Heart right ventricle (tissue), 16 donors: ENCODE measurements around the gene RHOC. TPM values are rescaled to one million over a fixed set of nuclear protein-coding genes. Genes with fewer than 3 reads are reported as not detected.

Experiments
- ATAC-seq, 8 donors: fragments of 200-7000 bp; cut with Tn5 transposase; one replicate each; pipeline ENCODE4 v1.9.1; 2020; ENCODE audit warnings: mild to moderate bottlenecking in 8 of 8, moderate library complexity in 8 of 8, moderate number of reproducible peaks in 1 of 8
- DNase-seq, 2 donors: peaks; one replicate each; pipeline ENCODE4 v3.0.0-alpha.2; 2020
- H3K27ac ChIP-seq, 10 donors: fragments of 200-600 bp; sonication (generic) in 2 of 10; one replicate each; pipeline versions ENCODE4 v1.5.0 to v1.8.0; 2020 to 2022; ENCODE audit warnings: mild to moderate bottlenecking in 3 of 10
- H3K27me3 ChIP-seq, 7 donors: fragments of 200-600 bp; one replicate each; pipeline ENCODE4 v1.8.0; 2021 to 2022; ENCODE audit warnings: mild to moderate bottlenecking in 2 of 7
- H3K36me3 ChIP-seq, 9 donors: fragments of 200-600 bp; sonication (generic) in 1 of 9; one replicate each; pipeline versions ENCODE4 v1.5.0 to v1.8.0; 2020 to 2022; ENCODE audit warnings: mild to moderate bottlenecking in 2 of 9
- H3K4me1 ChIP-seq, 9 donors: fragments of 200-600 bp; sonication (generic) in 1 of 9; one replicate each; pipeline versions ENCODE4 v1.5.0 to v1.8.0; 2020 to 2022; ENCODE audit warnings: mild to moderate bottlenecking in 4 of 9
- H3K4me3 ChIP-seq, 10 donors: fragments of 200-600 bp; sonication (generic) in 2 of 10; one replicate each; pipeline versions ENCODE4 v1.5.0 to v1.8.0; 2020 to 2022; ENCODE audit warnings: mild to moderate bottlenecking in 7 of 10, moderate library complexity in 2 of 10
- H3K9me3 ChIP-seq, 11 donors: fragments of 200-600 bp in 10 of 11; sonication (generic) in 2 of 11; one replicate each; pipeline versions ENCODE4 v1.5.0 to v1.8.0; 2013 to 2022; ENCODE audit warnings: mild to moderate bottlenecking in 2 of 11, control low read depth in 1 of 11, moderate library complexity in 1 of 11
- WGBS, 2 donors: extraction: QIAGEN DNeasy Blood & Tissue Kit; methylation state at CpG; one replicate each; pipeline ENCODE4 v1.1.7; 2013; ENCODE audit warnings: inconsistent platforms in 1 of 2; 5-methylcytosine and 5-hydroxymethylcytosine counted together
- intact Hi-C, 10 donors: fragments of 100-400 bp; cut with DNase I; formaldehyde crosslinking; loops; one replicate each; pipeline versions ENCODE4 v1.11.1 to v1.14.2; 2022
- polyA plus RNA-seq, 2 donors: library from polyadenylated mRNA; stranded (reverse); fragments of 200-250 nt; gene quantifications; one replicate each; pipeline ENCODE4 v1.2.3, GENCODE V29; 2013
- total RNA-seq, 10 donors: library from RNA; stranded (reverse); fragmentation: NEBNext Ultra II Directional in 3 of 10; extraction: Animal tissue kit (Norgen Biotek cat#: 25700) in 3 of 10; gene quantifications; one replicate each; pipeline versions ENCODE4 v1.2.1 to v1.2.4, GENCODE V29; 2021 to 2023
- TF ChIP-seq, protein P1 (sequence below), 9 donors: fragments of 200-600 bp; sonication (generic) in 2 of 9; IDR thresholded peaks; one replicate each; pipeline versions ENCODE4 v1.5.0 to v1.8.0; 2021 to 2022; ENCODE audit warnings: antibody characterized with exemption in 9 of 9, mild to moderate bottlenecking in 5 of 9, moderate library complexity in 1 of 9
- donor health status: Arrhythmogenic right ventricular cardiomyopathy.
- donor health status: ischemic (EF 13 %, LVEDD 7.1; RV severe dilation, severe dysfunction).
- donor health status: healthy with polysubstance abuse.
- donor health status: DM: no; HTN: yes; CAD: no.
- donor health status: DM: no; HTN: no; CAD: no.
- donor health status: ischemic (EF 25% LVEDD 6.9; RV normal size, moderate dysfunction).
- donor health status: ischemic (EF 25% LVEDD 5.7; RV mildly dilated, moderate dysfunction).
- donor health status: healthy.
- donor health status: DM: yes; HTN: yes; CAD: no.
- donor health status: Ischemic cardiomyopathy.
- donor health status: ischemic (EF 35%, LVEDD 5.7; RV mildly dilated, moderate dysfunction).
- donor health status: nonischemic (EF 11% LVEDD 7.7; RV severe dilation, severe dysfunction).
- donor health status: DM: yes; HTN: yes; CAD: no.
- donor health status: PGD.
- donor health status: ischemic (EF 29% LVEDD 5.4; RV normal size, mild dysfunction).
- donor health status: nonischemic (EF 23%, LVEDD 6.1; RV moderate dilation, normal function).

RHOC gene
- total and polyA plus RNA-seq, 12 donors, result 115 to 408 (median 160) TPM

- TF ChIP-seq, protein P1, sequence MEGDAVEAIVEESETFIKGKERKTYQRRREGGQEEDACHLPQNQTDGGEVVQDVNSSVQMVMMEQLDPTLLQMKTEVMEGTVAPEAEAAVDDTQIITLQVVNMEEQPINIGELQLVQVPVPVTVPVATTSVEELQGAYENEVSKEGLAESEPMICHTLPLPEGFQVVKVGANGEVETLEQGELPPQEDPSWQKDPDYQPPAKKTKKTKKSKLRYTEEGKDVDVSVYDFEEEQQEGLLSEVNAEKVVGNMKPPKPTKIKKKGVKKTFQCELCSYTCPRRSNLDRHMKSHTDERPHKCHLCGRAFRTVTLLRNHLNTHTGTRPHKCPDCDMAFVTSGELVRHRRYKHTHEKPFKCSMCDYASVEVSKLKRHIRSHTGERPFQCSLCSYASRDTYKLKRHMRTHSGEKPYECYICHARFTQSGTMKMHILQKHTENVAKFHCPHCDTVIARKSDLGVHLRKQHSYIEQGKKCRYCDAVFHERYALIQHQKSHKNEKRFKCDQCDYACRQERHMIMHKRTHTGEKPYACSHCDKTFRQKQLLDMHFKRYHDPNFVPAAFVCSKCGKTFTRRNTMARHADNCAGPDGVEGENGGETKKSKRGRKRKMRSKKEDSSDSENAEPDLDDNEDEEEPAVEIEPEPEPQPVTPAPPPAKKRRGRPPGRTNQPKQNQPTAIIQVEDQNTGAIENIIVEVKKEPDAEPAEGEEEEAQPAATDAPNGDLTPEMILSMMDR (IDR thresholded peaks at IDR 0.05), result no peak
- no peak for DNase-seq
- Histone ChIP-seq H3K4me3 (no peak overlapping the region), H3K27ac (no peak overlapping the region), H3K9me3 (no peaks in the 10 kb centered on the region), H3K36me3 (no peaks in the 10 kb centered on the region), H3K27me3 (peaks cover 0 to 34% (median 12%) of the 10 kb centered on the region in 7 donors), H3K4me1 (peaks cover 2 to 27% (median 11%) of the 10 kb centered on the region in 9 donors)
- no peak for ATAC-seq
- intact Hi-C loops, result loop anchor here in 1 of 10 donors (10.0 kb wide), 1 partner anchor 324 kb away; no protein-coding TSS in a partner anchor
- WGBS, 2 donors, result 71 to 74% methylated on average over 3 of the region's 3 CpGs
Measured at GRCh38 chr1:112720800-112721199, 13.9 kb upstream of the RHOC start.

DNA sequence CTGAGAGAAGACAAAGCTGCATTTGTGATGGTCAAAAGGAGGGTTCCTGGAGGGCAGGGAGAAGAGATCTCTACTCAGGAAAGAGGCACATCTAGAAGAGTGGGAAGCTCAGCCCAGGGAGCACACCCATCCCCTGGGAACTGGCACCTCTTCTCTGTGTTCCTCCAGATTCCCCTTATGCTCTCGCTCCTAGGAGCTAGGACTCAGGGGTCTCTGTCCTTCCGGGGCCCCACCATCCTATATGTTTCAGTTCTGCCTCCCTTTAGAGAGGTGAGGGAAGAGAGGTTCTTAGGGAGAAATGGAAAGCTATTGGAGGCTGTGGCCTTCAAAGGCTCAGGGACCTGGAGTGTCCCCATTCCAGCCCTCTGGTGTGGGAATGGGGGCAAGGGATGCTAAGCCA lies 12.8 kb upstream of the RHOC start:
- no peak overlapping the region for H3K4me3 ChIP-seq
- TF ChIP-seq, protein P1 (IDR thresholded peaks at IDR 0.05), result no peak
- WGBS, 2 donors, result 92 to 95% methylated on average over 2 of the region's 2 CpGs
- H3K27me3 ChIP-seq, result peaks cover 0 to 37% (median 12%) of the 10 kb centered on the region in 7 donors
- intact Hi-C loops, result loop anchor here (2.0 to 10.0 kb wide), 13 partner anchors 83 to 958 kb away; partner anchors contain the start of genes LRIG2 (in 6 of the 10) and SLC16A1 (in 3 of the 10)
- H3K36me3 ChIP-seq, result no peaks in the 10 kb centered on the region
- H3K9me3 ChIP-seq, result no peaks in the 10 kb centered on the region
- ATAC-seq (no peak), DNase-seq (no peak)
- H3K27ac ChIP-seq, result no peak overlapping the region
- peaks cover 2 to 33% (median 13%) of the 10 kb centered on the region in 9 donors for H3K4me1 ChIP-seq

- no peaks in the 10 kb centered on the region for H3K9me3 ChIP-seq
- no peaks in the 10 kb centered on the region for H3K36me3 ChIP-seq
- H3K4me3 ChIP-seq, result peak overlapping the region in 8 of 10 donors; percentile 6 to 46 (median 32)
- H3K4me1 ChIP-seq, result peaks cover 2 to 41% (median 22%) of the 10 kb centered on the region in 9 donors
- peak in 1 of 8 donors; percentile 19 for ATAC-seq
- DNase-seq, result peak; percentile 78 to 82
- no peak overlapping the region for H3K27ac ChIP-seq
- TF ChIP-seq, protein P1 (IDR thresholded peaks at IDR 0.05), result peak; percentile 45 to 92 (median 83)
- peaks cover 0 to 38% (median 12%) of the 10 kb centered on the region in 7 donors for H3K27me3 ChIP-seq
- intact Hi-C loops, result loop anchor here (1.0 to 10.0 kb wide), 14 partner anchors 83 to 958 kb away; partner anchors contain the start of genes LRIG2 (in 6 of the 10) and SLC16A1 (in 3 of the 10)
- WGBS, 2 donors, result 15 to 20% methylated on average over 44 of the region's 44 CpGs
Measured at GRCh38 chr1:112718691-112719418, 11.9 kb upstream of the RHOC start.

GRCh38 chr1:112717263-112717873 lies 10.4 kb upstream of the RHOC start:
- 93% methylated on average over 2 of the region's 2 CpGs for WGBS, 2 donors
- peaks cover 0 to 30% (median 12%) of the 10 kb centered on the region in 7 donors for H3K27me3 ChIP-seq
- TF ChIP-seq, protein P1 (IDR thresholded peaks at IDR 0.05), result no peak
- H3K9me3 ChIP-seq, result no peaks in the 10 kb centered on the region
- no peak for ATAC-seq
- intact Hi-C loops, result loop anchor here (2.0 to 10.0 kb wide), 14 partner anchors 85 to 960 kb away; partner anchors contain the start of genes LRIG2 (in 7 of the 10) and SLC16A1 (in 3 of the 10)
- no peaks in the 10 kb centered on the region for H3K36me3 ChIP-seq
- H3K4me3 ChIP-seq, result no peak overlapping the region
- H3K4me1 ChIP-seq, result peaks cover 2 to 38% (median 25%) of the 10 kb centered on the region in 9 donors
- no peak for DNase-seq
- H3K27ac ChIP-seq, result no peak overlapping the region
